Uterus (tissue), 4 donors: ENCODE results near the gene UGT1A3. TPM values are rescaled to one million over a fixed set of nuclear protein-coding genes. Genes with fewer than 3 reads are reported as not detected.
"Not testable (repeated sequence)": the region's sequence is repeated elsewhere in the genome, so short reads cannot be mapped to it uniquely, and the experiment has no call there.

ENCODE experiments used
- DNase-seq, 2 donors: peaks; one replicate each; pipeline ENCODE4 v3.0.0-alpha.2; 2019 to 2020
- H3K27ac ChIP-seq, 2 donors: fragments of 200-600 bp; sonication (generic); 1 replicate in 1 of 2; 2 replicates in 1 of 2; pipeline ENCODE4 v1.5.1; 2016 to 2018
- H3K27me3 ChIP-seq, 2 donors: fragments of 200-600 bp; sonication (generic); one replicate each; pipeline ENCODE4 v1.5.1; 2018 to 2019; ENCODE audit warnings: control low read depth in 1 of 2
- H3K36me3 ChIP-seq, 2 donors: fragments of 200-600 bp; sonication (generic); one replicate each; pipeline ENCODE4 v1.5.1; 2019; ENCODE audit warnings: control low read depth in 1 of 2
- H3K4me1 ChIP-seq, 2 donors: fragments of 200-600 bp; sonication (generic); one replicate each; pipeline ENCODE4 v1.5.1; 2018 to 2019; ENCODE audit warnings: control low read depth in 1 of 2
- H3K4me3 ChIP-seq, 2 donors: fragments of 200-600 bp; sonication (generic); 1 replicate in 1 of 2; 2 replicates in 1 of 2; pipeline ENCODE4 v1.5.1; 2018 to 2019; ENCODE audit warnings: mild to moderate bottlenecking in 1 of 2
- H3K9me3 ChIP-seq, 2 donors: fragments of 200-600 bp; sonication (generic); one replicate each; pipeline ENCODE4 v1.5.1; 2019; ENCODE audit warnings: control low read depth in 1 of 2
- POLR2A ChIP-seq, 2 donors: fragments of 450-650 bp; IDR thresholded peaks; one replicate each; pipeline ENCODE4 v1.6.1; 2016; ENCODE audit warnings: antibody characterized with exemption in 2 of 2, mild to moderate bottlenecking in 1 of 2, moderate library complexity in 1 of 2
- intact Hi-C: fragments of 100-400 bp; cut with DNase I; formaldehyde crosslinking; loops from one replicate; pipeline ENCODE4 v1.15.1; 2023; ENCODE audit warnings: low total_unique reads
- total RNA-seq, 4 donors: library from RNA; depleted of rRNA in 3 of 4; stranded (reverse); fragments of >200 nt in 3 of 4; gene quantifications; one replicate each; pipeline versions ENCODE4 v1.1.0 to v1.2.4, GENCODE V29; 2014 to 2023
- TF ChIP-seq, protein P1 (sequence below), 4 experiments: fragments of 200-600 bp in 2 of 4; fragments of 450-650 bp in 2 of 4; sonication (generic) in 2 of 4; IDR thresholded peaks; one replicate each; pipeline ENCODE4 v1.5.1; 2016 to 2019; ENCODE audit warnings: antibody characterized with exemption in 4 of 4, mild to moderate bottlenecking in 2 of 4, moderate library complexity in 1 of 4
- donor health status: DM: yes; HTN: yes; CAD: no.

UGT1A3 gene
- total RNA-seq, 4 donors from 2014 or later = not detected

DNA sequence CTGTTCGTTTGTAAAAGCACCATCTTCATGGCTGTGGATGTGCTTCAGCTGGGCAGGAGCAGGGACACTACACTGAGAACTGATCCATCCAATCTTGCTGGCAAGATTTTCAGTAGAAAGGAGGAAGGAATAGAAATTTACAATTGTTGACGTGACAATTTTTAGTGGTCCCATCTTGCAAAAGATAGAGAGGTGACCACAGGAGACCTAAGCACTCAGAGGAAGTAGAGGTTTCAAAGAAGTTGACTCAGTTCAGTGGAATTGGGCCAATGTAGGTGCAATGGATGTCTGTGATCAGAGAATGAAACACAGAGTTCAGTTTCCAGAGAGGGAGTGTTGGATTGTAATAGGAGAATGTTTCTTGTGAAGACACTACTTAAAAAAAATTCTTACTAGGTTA lies 14.7 kb upstream of the UGT1A3 start:
- H3K27me3 ChIP-seq = no peaks in the 10 kb centered on the region
- H3K9me3 ChIP-seq = no peaks in the 10 kb centered on the region
- H3K4me3 ChIP-seq = no peak overlapping the region
- TF ChIP-seq, protein P1, sequence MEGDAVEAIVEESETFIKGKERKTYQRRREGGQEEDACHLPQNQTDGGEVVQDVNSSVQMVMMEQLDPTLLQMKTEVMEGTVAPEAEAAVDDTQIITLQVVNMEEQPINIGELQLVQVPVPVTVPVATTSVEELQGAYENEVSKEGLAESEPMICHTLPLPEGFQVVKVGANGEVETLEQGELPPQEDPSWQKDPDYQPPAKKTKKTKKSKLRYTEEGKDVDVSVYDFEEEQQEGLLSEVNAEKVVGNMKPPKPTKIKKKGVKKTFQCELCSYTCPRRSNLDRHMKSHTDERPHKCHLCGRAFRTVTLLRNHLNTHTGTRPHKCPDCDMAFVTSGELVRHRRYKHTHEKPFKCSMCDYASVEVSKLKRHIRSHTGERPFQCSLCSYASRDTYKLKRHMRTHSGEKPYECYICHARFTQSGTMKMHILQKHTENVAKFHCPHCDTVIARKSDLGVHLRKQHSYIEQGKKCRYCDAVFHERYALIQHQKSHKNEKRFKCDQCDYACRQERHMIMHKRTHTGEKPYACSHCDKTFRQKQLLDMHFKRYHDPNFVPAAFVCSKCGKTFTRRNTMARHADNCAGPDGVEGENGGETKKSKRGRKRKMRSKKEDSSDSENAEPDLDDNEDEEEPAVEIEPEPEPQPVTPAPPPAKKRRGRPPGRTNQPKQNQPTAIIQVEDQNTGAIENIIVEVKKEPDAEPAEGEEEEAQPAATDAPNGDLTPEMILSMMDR (IDR thresholded peaks at IDR 0.05) = no peak
- TF ChIP-seq POLR2A (IDR thresholded peaks at IDR 0.05) = no peak
- intact Hi-C loops = no loop called here
- H3K4me1 ChIP-seq = no peaks in the 10 kb centered on the region
- H3K27ac ChIP-seq = no peak overlapping the region
- no peak for DNase-seq
- H3K36me3 ChIP-seq = no peaks in the 10 kb centered on the region

DNA sequence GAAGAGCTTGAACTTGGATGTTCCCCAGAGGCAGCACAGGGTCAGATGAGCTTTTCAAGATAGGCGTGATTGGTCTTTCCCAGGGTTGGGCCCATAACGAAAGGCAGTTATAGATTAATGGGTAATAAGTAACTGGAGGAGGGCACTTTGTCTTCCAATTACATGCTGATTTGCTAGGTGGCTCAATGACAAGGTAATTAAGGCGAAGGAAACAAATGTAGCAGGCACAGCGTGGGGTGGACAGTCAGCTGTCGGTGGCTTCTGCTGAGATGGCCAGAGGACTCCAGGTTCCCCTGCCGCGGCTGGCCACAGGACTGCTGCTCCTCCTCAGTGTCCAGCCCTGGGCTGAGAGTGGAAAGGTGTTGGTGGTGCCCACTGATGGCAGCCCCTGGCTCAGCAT lies 10.3 kb upstream of the UGT1A3 start, which contains the start of gene UGT1A4:
Gene UGT1A4, plus strand, starts transcription at position 185 of the 400 bp plus-strand sequence. Its CDS starts 85 bp downstream, at position 270.
- H3K4me1 ChIP-seq = no peaks in the 10 kb centered on the region
- no peak within 1 kb of the TSS for H3K27ac ChIP-seq
- intact Hi-C loops = no loop called here
- DNase-seq = no peak
- H3K4me3 ChIP-seq = no peak within 1 kb of the TSS
- no peak for TF ChIP-seq POLR2A (IDR thresholded peaks at IDR 0.05)
- TF ChIP-seq, protein P1 (IDR thresholded peaks at IDR 0.05) = no peak
- H3K9me3 ChIP-seq = no peaks in the 10 kb centered on the region
- no peaks in the 10 kb centered on the region for H3K27me3 ChIP-seq
- H3K36me3 ChIP-seq = no peaks in the 10 kb centered on the region

GRCh38 chr2:233736868-233737653 lies 8.2 kb downstream of the UGT1A3 start:
- H3K27ac ChIP-seq, H3K9me3 ChIP-seq, intact Hi-C loops, DNase-seq, H3K4me1 ChIP-seq, H3K4me3 ChIP-seq, H3K36me3 ChIP-seq, H3K27me3 ChIP-seq: not testable (repeated sequence)

DNA sequence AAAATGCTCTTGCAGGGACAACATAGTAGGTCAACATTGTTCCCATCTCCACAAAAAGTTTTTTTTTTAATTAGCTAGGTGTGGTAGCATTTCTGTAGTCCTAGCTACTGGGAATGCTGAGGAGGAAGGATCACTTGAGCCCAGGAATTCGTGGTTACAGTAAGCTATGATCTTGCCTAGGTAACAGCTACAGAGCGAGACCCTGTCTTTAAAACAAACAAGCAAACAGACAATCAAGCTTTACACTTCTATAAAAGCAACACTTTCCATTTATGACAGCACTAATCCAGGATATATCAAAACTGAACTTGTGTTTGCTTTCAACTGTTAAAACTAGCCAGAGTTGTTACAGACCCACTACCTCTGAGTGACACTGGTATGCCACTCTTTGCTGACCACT lies 12.0 kb downstream of the UGT1A3 start:
- no peak for DNase-seq
- H3K27me3 ChIP-seq = no peaks in the 10 kb centered on the region
- no peak for TF ChIP-seq POLR2A (IDR thresholded peaks at IDR 0.05)
- intact Hi-C loops = no loop called here
- H3K27ac ChIP-seq = no peak overlapping the region
- no peaks in the 10 kb centered on the region for H3K4me1 ChIP-seq
- H3K9me3 ChIP-seq = no peaks in the 10 kb centered on the region
- no peak overlapping the region for H3K4me3 ChIP-seq
- H3K36me3 ChIP-seq = no peaks in the 10 kb centered on the region

GRCh38 chr2:233743464-233744259 lies 14.8 kb downstream of the UGT1A3 start:
- intact Hi-C loops = no loop called here
- no peak overlapping the region for H3K4me3 ChIP-seq
- H3K27me3 ChIP-seq = no peaks in the 10 kb centered on the region
- no peaks in the 10 kb centered on the region for H3K9me3 ChIP-seq
- no peak for TF ChIP-seq POLR2A (IDR thresholded peaks at IDR 0.05)
- TF ChIP-seq, protein P1 (IDR thresholded peaks at IDR 0.05) = no peak
- DNase-seq = no peak
- H3K36me3 ChIP-seq = no peaks in the 10 kb centered on the region
- no peak overlapping the region for H3K27ac ChIP-seq
- no peaks in the 10 kb centered on the region for H3K4me1 ChIP-seq
